Mucosa of stomach (tissue), 1 donor: ENCODE results near the gene ERBB2.
"Not testable (repeated sequence)": the region's sequence is repeated elsewhere in the genome, so short reads cannot be mapped to it uniquely, and the experiment has no call there.

ENCODE experiments used
- H3K27me3 ChIP-seq: one replicate; pipeline ENCODE4 v1.7.0; 2013; ENCODE audit warnings: mild to moderate bottlenecking, low read length; ENCODE audit not compliant: control insufficient read depth, insufficient read depth
- H3K36me3 ChIP-seq: one replicate; pipeline ENCODE4 v1.7.0; 2013; ENCODE audit warnings: low read length; ENCODE audit not compliant: control insufficient read depth, insufficient read depth
- H3K4me1 ChIP-seq: one replicate; pipeline ENCODE4 v1.7.0; 2013; ENCODE audit warnings: mild to moderate bottlenecking, low read length; ENCODE audit not compliant: control insufficient read depth, insufficient read depth
- H3K4me3 ChIP-seq: one replicate; pipeline ENCODE4 v1.7.0; 2013; ENCODE audit warnings: low read length
- H3K9ac ChIP-seq: one replicate; pipeline ENCODE4 v1.7.0; 2013; ENCODE audit warnings: mild to moderate bottlenecking, low read length, moderate library complexity
- H3K9me3 ChIP-seq: one replicate; pipeline ENCODE4 v1.7.0; 2013; ENCODE audit warnings: mild to moderate bottlenecking, low read length, moderate library complexity; ENCODE audit not compliant: control insufficient read depth
- donor health status: Pancreatic carcinoma.

The ERBB2 gene

GRCh38 chr17:39716073-39716818 lies 16.4 kb downstream of the ERBB2 start:
- Histone ChIP-seq H3K9ac (peak overlapping the region; percentile 54), H3K4me3 (no peak overlapping the region), H3K9me3 (no peaks in the 10 kb centered on the region), H3K27me3 (no peaks in the 10 kb centered on the region), H3K4me1 (peaks cover 30% of the 10 kb centered on the region), H3K36me3 (peaks cover 23% of the 10 kb centered on the region)

DNA sequence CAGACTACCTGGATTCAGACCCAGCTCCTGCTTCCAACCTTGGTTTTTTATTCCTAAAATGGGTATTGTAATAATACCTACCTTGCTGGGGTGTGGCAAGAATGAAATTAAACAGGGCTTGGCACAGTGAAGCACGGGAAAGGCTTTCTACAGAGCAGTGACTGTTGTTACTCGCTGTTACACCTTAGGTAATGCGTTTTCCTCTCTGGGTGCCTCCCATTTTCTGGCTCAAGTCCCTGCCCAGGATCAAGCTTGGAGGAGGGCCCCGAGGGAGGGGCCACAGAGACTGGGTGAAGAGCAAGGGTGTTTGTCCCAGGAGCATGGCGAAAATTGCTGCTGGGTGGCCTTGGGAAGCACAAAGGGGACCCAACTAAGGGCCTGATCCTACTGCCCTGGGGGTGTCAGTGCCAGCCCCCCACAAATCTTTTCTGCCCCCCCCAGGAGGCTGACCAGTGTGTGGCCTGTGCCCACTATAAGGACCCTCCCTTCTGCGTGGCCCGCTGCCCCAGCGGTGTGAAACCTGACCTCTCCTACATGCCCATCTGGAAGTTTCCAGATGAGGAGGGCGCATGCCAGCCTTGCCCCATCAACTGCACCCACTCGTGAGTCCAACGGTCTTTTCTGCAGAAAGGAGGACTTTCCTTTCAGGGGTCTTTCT lies 17.1 kb downstream of the ERBB2 start:
- Histone ChIP-seq H3K4me1 (peaks cover 30% of the 10 kb centered on the region), H3K9me3 (no peaks in the 10 kb centered on the region), H3K36me3 (peaks cover 17% of the 10 kb centered on the region), H3K4me3 (no peak overlapping the region), H3K27me3 (no peaks in the 10 kb centered on the region), H3K9ac (peak overlapping the region; percentile 54)

DNA sequence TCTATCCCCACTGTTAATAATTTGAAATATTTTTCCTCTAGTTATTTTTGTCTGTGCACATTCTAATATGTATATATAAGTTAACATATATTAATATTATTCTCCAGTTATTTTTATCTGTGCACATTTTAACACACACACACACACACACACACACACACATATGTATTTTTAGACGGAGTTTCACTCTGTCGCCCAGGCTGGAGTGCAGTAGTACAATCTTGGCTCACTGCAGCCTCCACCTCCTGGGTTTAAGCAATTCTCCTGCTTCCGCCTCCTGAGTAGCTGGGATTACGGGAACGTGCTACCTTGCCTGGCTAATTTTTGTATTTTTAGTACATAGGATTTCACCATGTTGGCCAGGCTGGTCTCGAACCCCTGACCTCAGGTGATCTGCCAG lies 17.8 kb downstream of the ERBB2 start:
- H3K4me3 ChIP-seq, result no peak overlapping the region
- no peaks in the 10 kb centered on the region for H3K27me3 ChIP-seq
- no peak overlapping the region for H3K9ac ChIP-seq
- H3K36me3 ChIP-seq, result peaks cover 17% of the 10 kb centered on the region
- H3K9me3 ChIP-seq, result no peaks in the 10 kb centered on the region
- peaks cover 30% of the 10 kb centered on the region for H3K4me1 ChIP-seq

DNA sequence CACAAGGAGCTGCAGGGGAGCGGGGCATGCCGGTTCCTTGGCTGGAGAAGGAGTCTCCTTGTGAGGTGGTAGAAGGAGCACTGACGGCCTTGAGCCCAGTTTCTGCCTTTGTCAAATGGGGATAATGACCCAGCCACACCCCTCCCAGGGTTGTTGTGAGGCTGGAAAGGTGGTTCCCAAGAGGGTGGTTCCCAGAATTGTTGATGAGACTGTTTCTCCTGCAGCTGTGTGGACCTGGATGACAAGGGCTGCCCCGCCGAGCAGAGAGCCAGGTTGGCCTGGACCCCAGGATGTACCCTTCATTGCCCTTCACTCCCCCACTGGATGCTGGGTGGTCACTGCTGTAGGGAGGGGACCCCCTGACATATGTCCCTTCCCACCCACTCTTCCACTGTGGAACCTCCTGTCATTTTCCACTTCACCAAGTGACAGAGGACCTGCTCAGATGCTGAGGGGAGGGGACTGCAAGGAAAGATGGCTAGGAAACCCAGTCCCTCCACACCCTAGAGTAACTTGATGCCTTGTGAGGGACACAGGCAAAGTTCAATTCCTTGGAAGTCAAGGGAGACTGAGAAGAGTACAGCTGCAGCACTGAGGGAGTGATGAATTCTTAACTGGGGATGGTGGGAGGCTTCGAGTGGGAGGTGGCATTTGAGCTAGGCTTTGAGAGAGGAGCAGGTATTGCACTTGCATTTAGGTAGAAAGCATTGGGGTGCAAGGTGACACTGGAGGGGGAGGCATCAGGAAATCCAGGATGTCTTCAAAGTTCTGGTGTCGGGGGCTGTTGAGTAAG lies 19.9 kb downstream of the ERBB2 start:
- H3K36me3 ChIP-seq, result peaks cover 17% of the 10 kb centered on the region
- no peaks in the 10 kb centered on the region for H3K27me3 ChIP-seq
- no peak overlapping the region for H3K9ac ChIP-seq
- H3K4me1 ChIP-seq, result peaks cover 37% of the 10 kb centered on the region
- no peaks in the 10 kb centered on the region for H3K9me3 ChIP-seq
- H3K4me3 ChIP-seq, result no peak overlapping the region

GRCh38 chr17:39722104-39722503 lies 22.2 kb downstream of the ERBB2 start:
- H3K4me3 ChIP-seq, result no peak overlapping the region

GRCh38 chr17:39722965-39723848 lies 23.3 kb downstream of the ERBB2 start:
- Histone ChIP-seq H3K9ac (no peak overlapping the region), H3K4me1 (peaks cover 11% of the 10 kb centered on the region), H3K27me3 (no peaks in the 10 kb centered on the region), H3K4me3 (no peak overlapping the region), H3K36me3 (peaks cover 23% of the 10 kb centered on the region), H3K9me3 (no peaks in the 10 kb centered on the region)

More at GRCh38 chr17:39722104-39722503, 22.2 kb downstream of the ERBB2 start:
- H3K9me3 ChIP-seq, result no peaks in the 10 kb centered on the region
- no peak overlapping the region for H3K9ac ChIP-seq
- peaks cover 13% of the 10 kb centered on the region for H3K36me3 ChIP-seq
- H3K4me1 ChIP-seq, result peaks cover 14% of the 10 kb centered on the region
- no peaks in the 10 kb centered on the region for H3K27me3 ChIP-seq

DNA sequence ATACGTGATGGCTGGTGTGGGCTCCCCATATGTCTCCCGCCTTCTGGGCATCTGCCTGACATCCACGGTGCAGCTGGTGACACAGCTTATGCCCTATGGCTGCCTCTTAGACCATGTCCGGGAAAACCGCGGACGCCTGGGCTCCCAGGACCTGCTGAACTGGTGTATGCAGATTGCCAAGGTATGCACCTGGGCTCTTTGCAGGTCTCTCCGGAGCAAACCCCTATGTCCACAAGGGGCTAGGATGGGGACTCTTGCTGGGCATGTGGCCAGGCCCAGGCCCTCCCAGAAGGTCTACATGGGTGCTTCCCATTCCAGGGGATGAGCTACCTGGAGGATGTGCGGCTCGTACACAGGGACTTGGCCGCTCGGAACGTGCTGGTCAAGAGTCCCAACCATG lies 24.9 kb downstream of the ERBB2 start:
- H3K4me1 ChIP-seq, result peaks cover 15% of the 10 kb centered on the region
- H3K4me3 ChIP-seq, result no peak overlapping the region
- H3K27me3 ChIP-seq, result no peaks in the 10 kb centered on the region
- no peaks in the 10 kb centered on the region for H3K9me3 ChIP-seq
- peaks cover 23% of the 10 kb centered on the region for H3K36me3 ChIP-seq
- H3K9ac ChIP-seq, result no peak overlapping the region

DNA sequence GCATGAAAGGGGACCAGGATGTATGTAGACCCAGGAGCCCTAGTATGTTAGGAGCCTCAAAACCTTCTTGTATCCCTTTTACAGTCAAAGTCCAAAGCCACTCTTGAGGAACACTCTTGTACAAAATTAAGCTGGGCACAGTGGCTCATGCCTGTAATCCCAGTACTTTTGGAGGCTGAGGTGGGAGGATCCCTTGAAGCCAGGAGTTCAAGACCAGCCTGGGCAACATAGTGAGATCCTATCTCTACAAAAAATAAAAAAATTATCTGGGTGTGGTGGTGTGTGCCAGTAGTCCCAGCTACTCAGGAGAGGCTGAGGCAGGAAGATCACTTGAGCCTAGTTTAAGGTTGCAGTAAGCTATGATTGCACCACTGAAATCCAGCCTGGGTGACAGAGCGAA lies 26.1 kb downstream of the ERBB2 start:
- H3K9ac ChIP-seq, H3K9me3 ChIP-seq, H3K27me3 ChIP-seq, H3K4me3 ChIP-seq: not testable (repeated sequence)
- H3K4me1 ChIP-seq, result peaks cover 21% of the 10 kb centered on the region
- peaks cover 23% of the 10 kb centered on the region for H3K36me3 ChIP-seq

DNA sequence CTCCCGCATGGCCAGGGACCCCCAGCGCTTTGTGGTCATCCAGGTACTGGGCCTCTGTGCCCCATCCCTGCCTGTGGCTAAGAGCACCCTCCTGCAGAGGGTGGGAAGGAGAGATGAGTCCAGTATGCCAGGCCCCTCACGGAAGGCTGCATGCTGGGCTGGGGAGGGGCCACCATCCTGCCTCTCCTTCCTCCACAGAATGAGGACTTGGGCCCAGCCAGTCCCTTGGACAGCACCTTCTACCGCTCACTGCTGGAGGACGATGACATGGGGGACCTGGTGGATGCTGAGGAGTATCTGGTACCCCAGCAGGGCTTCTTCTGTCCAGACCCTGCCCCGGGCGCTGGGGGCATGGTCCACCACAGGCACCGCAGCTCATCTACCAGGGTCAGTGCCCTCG lies 26.8 kb downstream of the ERBB2 start:
- Histone ChIP-seq H3K9ac (no peak overlapping the region), H3K4me1 (peaks cover 21% of the 10 kb centered on the region), H3K27me3 (no peaks in the 10 kb centered on the region), H3K36me3 (peaks cover 23% of the 10 kb centered on the region), H3K4me3 (no peak overlapping the region), H3K9me3 (no peaks in the 10 kb centered on the region)

GRCh38 chr17:39727556-39727955 lies 27.7 kb downstream of the ERBB2 start:
- no peak overlapping the region for H3K9ac ChIP-seq
- H3K4me3 ChIP-seq, result no peak overlapping the region
- no peaks in the 10 kb centered on the region for H3K9me3 ChIP-seq
- H3K27me3 ChIP-seq, result no peaks in the 10 kb centered on the region
- H3K36me3 ChIP-seq, result peaks cover 23% of the 10 kb centered on the region
- peaks cover 21% of the 10 kb centered on the region for H3K4me1 ChIP-seq

- Histone ChIP-seq H3K4me1 (peaks cover 15% of the 10 kb centered on the region), H3K4me3 (peak overlapping the region; percentile 72)
Observed at GRCh38 chr17:39729280-39729851, 29.5 kb downstream of the ERBB2 start.

More at GRCh38 chr17:39729280-39729851, 29.5 kb downstream of the ERBB2 start:
- Histone ChIP-seq H3K9ac (peak overlapping the region; percentile 71), H3K9me3 (no peaks in the 10 kb centered on the region), H3K27me3 (no peaks in the 10 kb centered on the region), H3K36me3 (peaks cover 23% of the 10 kb centered on the region)
